Osteoblast (primary cell): ENCODE results near the gene ACVR1. TPM values are rescaled to one million over a fixed set of nuclear protein-coding genes. Genes with fewer than 3 reads are reported as not detected.

Experiments used
- DNase-seq: peaks from one replicate; pipeline ENCODE4 v3.0.0; 2011; ENCODE audit warnings: low spot score, mixed read lengths; ENCODE audit not compliant: insufficient read length; ENCODE audit errors: missing footprints
- H2AFZ ChIP-seq: 2 replicates; pipeline ENCODE4 v1.6.0; 2011; ENCODE audit warnings: mild to moderate bottlenecking, low read length
- H3K27ac ChIP-seq: 2 replicates; pipeline ENCODE4 v1.5.1; 2011; ENCODE audit warnings: mild to moderate bottlenecking, low read depth, low read length, moderate library complexity
- H3K27me3 ChIP-seq: 2 replicates; pipeline ENCODE4 v1.6.0; 2012; ENCODE audit warnings: mild to moderate bottlenecking, control low read depth, inconsistent platforms, low read length, moderate library complexity; ENCODE audit not compliant: insufficient read depth
- H3K36me3 ChIP-seq: 2 replicates; pipeline ENCODE4 v1.5.1; 2011; ENCODE audit warnings: mild to moderate bottlenecking, low read length, control low read depth, moderate library complexity; ENCODE audit not compliant: insufficient read depth
- H3K4me1 ChIP-seq: 2 replicates; pipeline ENCODE4 v1.5.1; 2011; ENCODE audit warnings: mild to moderate bottlenecking, low read length, control low read depth, moderate library complexity; ENCODE audit not compliant: insufficient read depth
- H3K4me2 ChIP-seq: 2 replicates; pipeline ENCODE4 v1.6.0; 2011; ENCODE audit warnings: mild to moderate bottlenecking, low read length; ENCODE audit not compliant: insufficient read depth
- H3K4me3 ChIP-seq: fragments of 200-600 bp; sonication (generic); 3 replicates; pipeline ENCODE4 v1.5.1; 2012; ENCODE audit warnings: mild to moderate bottlenecking, low read length, inconsistent platforms; ENCODE audit not compliant: insufficient read depth
- H3K79me2 ChIP-seq: 2 replicates; pipeline ENCODE4 v1.6.0; 2012; ENCODE audit warnings: mild to moderate bottlenecking, low read length, control low read depth, inconsistent platforms; ENCODE audit not compliant: insufficient read depth
- H3K9me3 ChIP-seq: 2 replicates; pipeline ENCODE4 v1.5.1; 2011; ENCODE audit warnings: low read depth, low read length, control low read depth
- H4K20me1 ChIP-seq: 2 replicates; pipeline ENCODE4 v1.6.0; 2012; ENCODE audit warnings: mild to moderate bottlenecking, low read length, control low read depth; ENCODE audit not compliant: insufficient read depth
- total RNA-seq: library from RNA; depleted of rRNA; stranded (reverse); fragments of >200 nt; gene quantifications from 2 replicates; pipeline ENCODE4 v1.2.3, GENCODE V29; 2012
- TF ChIP-seq, protein P1 (sequence below): IDR thresholded peaks from 2 replicates; pipeline ENCODE4 v1.5.1; 2011; ENCODE audit warnings: mild to moderate bottlenecking, low read depth, low read length, moderate library complexity; ENCODE audit errors: extremely low read depth

The ACVR1 gene
- total RNA-seq, 1 donor = 52.5 TPM

DNA sequence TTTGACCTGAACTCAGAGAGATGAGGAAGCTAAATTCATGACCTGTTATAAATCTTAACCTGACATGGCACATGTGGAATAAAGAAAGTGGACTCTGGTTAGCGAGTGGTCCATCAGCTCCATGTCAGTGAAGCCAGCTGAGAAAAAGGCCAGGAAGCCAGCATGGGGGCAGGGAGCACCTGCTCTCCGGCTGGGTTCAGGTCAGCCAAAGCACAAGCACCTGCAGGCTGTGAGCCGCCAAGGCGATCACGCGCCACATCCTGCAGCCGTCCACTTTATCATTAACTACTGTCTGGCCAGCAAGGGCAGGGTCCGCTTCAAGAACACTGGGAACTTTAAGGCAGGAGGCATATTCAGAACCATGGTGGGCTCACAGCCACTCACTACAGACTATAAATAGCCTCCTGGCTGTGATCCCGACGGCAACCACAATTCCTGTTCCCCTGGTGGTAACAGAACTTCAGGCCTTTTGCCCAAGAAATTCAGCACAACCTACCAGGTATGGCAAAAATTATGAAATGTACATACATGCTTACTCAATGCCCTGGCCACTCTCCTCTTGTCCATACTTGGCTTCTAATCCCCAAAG lies 35.5 kb downstream of the ACVR1 start:
- Histone ChIP-seq H2AFZ (no peak overlapping the region), H3K4me1 (peaks cover 53% of the 10 kb centered on the region), H3K27ac (no peak overlapping the region), H3K79me2 (peaks cover 80% of the 10 kb centered on the region), H3K36me3 (peaks cover 12% of the 10 kb centered on the region), H3K9me3 (no peaks in the 10 kb centered on the region), H4K20me1 (peaks cover 39% of the 10 kb centered on the region), H3K4me3 (no peak overlapping the region), H3K4me2 (no peak overlapping the region), H3K27me3 (no peaks in the 10 kb centered on the region)
- TF ChIP-seq, protein P1, sequence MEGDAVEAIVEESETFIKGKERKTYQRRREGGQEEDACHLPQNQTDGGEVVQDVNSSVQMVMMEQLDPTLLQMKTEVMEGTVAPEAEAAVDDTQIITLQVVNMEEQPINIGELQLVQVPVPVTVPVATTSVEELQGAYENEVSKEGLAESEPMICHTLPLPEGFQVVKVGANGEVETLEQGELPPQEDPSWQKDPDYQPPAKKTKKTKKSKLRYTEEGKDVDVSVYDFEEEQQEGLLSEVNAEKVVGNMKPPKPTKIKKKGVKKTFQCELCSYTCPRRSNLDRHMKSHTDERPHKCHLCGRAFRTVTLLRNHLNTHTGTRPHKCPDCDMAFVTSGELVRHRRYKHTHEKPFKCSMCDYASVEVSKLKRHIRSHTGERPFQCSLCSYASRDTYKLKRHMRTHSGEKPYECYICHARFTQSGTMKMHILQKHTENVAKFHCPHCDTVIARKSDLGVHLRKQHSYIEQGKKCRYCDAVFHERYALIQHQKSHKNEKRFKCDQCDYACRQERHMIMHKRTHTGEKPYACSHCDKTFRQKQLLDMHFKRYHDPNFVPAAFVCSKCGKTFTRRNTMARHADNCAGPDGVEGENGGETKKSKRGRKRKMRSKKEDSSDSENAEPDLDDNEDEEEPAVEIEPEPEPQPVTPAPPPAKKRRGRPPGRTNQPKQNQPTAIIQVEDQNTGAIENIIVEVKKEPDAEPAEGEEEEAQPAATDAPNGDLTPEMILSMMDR = no peak
- no peak for DNase-seq

DNA sequence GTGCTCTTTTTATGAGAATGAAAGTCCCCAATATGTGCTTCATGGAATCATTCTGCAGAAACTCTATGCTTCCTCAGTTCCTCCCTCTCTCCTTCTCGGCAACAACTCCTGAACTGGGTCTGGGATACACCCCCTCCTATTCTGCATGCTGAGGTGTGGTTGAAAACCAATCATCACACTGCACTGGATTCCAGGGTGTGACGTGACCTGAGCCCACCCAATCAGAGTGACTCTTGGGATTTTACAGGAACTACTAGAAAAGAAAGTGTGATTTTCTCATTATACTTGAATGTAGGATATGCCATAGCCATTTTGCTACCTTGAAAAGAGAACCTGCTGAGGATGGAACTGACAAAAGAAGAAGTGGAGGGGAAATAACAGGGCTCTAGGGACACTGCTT lies 36.3 kb downstream of the ACVR1 start:
- Histone ChIP-seq H3K9me3 (no peaks in the 10 kb centered on the region), H3K27ac (peak overlapping the region; percentile 90), H3K36me3 (peaks cover 12% of the 10 kb centered on the region), H3K4me1 (peaks cover 53% of the 10 kb centered on the region), H3K4me2 (no peak overlapping the region), H2AFZ (no peak overlapping the region), H3K27me3 (no peaks in the 10 kb centered on the region), H3K4me3 (no peak overlapping the region), H3K79me2 (peaks cover 80% of the 10 kb centered on the region), H4K20me1 (peaks cover 39% of the 10 kb centered on the region)
- DNase-seq = no peak
- TF ChIP-seq, protein P1 = no peak

DNA sequence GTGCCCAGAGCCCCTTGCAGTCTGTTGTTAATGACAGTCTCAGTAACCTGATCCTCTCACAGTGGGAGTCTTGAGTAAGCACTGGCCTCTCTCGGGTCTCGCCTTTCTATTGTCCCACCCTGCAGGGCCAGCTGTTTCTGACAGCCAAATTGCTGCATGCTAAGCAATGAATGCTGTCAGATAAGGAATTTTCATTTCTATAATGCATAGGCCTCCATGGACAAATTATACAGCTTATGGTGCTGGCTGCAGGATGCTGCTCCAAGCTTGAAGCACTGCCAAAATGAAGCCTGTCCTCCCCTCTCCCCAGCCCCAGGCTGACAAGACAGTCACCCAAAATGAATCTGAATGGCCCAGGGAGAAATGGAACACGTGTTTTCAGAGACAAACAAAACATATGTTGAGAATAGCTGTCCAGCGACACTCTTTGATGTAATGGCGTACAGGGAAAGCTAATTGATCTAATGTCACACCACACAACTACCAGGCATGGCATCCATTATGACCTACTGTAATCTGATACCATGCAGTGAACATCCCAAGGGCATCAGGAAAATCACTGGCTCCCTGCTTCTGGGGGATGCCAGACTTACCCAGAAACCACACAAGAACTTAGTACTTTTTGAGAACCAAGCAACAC lies 36.8 kb downstream of the ACVR1 start:
- peak overlapping the region; percentile 75 for H3K4me2 ChIP-seq
- TF ChIP-seq, protein P1 = no peak
- H2AFZ ChIP-seq = no peak overlapping the region
- no peaks in the 10 kb centered on the region for H3K27me3 ChIP-seq
- peak; percentile 46 for DNase-seq
- peaks cover 53% of the 10 kb centered on the region for H3K4me1 ChIP-seq
- H3K79me2 ChIP-seq = peaks cover 79% of the 10 kb centered on the region
- H4K20me1 ChIP-seq = peaks cover 39% of the 10 kb centered on the region
- peak overlapping the region; percentile 90 for H3K27ac ChIP-seq
- peaks cover 12% of the 10 kb centered on the region for H3K36me3 ChIP-seq
- H3K9me3 ChIP-seq = no peaks in the 10 kb centered on the region
- no peak overlapping the region for H3K4me3 ChIP-seq

DNA sequence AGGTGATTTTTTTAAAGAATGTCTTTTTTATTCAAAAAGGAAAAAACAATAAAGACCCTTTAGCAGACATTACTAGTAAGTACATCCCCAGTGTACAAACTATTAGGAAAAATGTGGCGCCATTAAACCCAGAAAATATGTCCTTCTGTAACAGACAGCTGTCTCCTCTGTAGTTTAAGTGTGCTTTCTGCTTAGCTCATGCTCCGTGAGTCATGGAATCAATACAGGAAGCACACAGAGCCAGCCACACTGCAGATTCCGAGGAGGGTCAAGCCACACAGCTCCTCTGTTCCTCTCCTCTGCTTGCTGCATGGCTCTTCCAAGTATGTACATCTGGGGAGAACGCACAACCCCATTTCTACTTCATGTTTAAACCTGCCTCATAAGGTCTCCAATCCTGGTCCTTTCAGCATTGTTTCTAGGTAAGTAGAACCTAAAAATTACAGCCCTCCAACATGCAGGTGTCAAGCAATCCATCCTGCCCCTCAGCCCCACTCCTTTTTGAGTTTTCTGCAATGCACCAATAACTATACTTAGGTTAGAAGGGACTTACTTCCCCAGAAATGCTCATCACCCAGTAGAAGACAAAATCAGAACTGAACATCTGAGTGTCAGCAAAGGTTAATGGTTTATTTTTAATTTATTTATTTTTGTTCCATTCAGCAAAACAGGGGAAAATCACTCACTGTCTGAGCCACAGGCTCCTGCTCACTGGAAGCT lies 37.5 kb downstream of the ACVR1 start:
- H3K4me1 ChIP-seq = peaks cover 53% of the 10 kb centered on the region
- peak overlapping the region; percentile 90 for H3K27ac ChIP-seq
- DNase-seq = peak; percentile 70
- H2AFZ ChIP-seq = no peak overlapping the region
- TF ChIP-seq, protein P1 = no peak
- peaks cover 77% of the 10 kb centered on the region for H3K79me2 ChIP-seq
- H3K27me3 ChIP-seq = no peaks in the 10 kb centered on the region
- peaks cover 36% of the 10 kb centered on the region for H4K20me1 ChIP-seq
- peak overlapping the region; percentile 31 for H3K4me3 ChIP-seq
- peaks cover 12% of the 10 kb centered on the region for H3K36me3 ChIP-seq
- no peaks in the 10 kb centered on the region for H3K9me3 ChIP-seq
- peak overlapping the region; percentile 75 for H3K4me2 ChIP-seq
